ENCODE data around the gene FSD1L. TPM values are rescaled to one million over a fixed set of nuclear protein-coding genes. Genes with fewer than 3 reads are reported as not detected.
A peak's percentile ranks its signal among the peaks of the same experiment; 100 is the strongest.

FSD1L gene
- polyA plus RNA-seq, 2 donors: 0.33 to 0.41 TPM

- no peak overlapping the region for H3K27ac ChIP-seq (ENCODE audit: low read depth in 2 of 2, low read length in 1 of 2)
- H3K4me3 ChIP-seq (ENCODE audit: low read depth in 1 of 2, low read length in 2 of 2): no peak overlapping the region
- no peaks in the 10 kb centered on the region for H3K36me3 ChIP-seq (ENCODE audit: control insufficient read depth in 2 of 2, insufficient read depth in 2 of 2, low read length in 1 of 2)
- H3K27me3 ChIP-seq (ENCODE audit: control insufficient read depth in 1 of 2, insufficient read depth in 2 of 2, low read length in 2 of 2): no peaks in the 10 kb centered on the region
- 76 to 84% methylated on average over 8 of the region's 8 CpGs for WGBS, 2 donors
- H3K9me3 ChIP-seq (ENCODE audit: control insufficient read depth in 2 of 2, insufficient read depth in 1 of 2, low read depth in 1 of 2, low read length in 1 of 2): no peaks in the 10 kb centered on the region
- peaks cover 0 to 7% of the 10 kb centered on the region in 2 donors for H3K4me1 ChIP-seq (ENCODE audit: control insufficient read depth in 2 of 2, insufficient read depth in 2 of 2, low read length in 1 of 2)
These were observed 2.5 kb upstream of the FSD1L start for GRCh38 chr9:105445203-105445881.

GRCh38 chr9:105447386-105447813 lies 434 bp upstream of the FSD1L start:
- Histone ChIP-seq H3K36me3 (ENCODE audit: control insufficient read depth in 2 of 2, insufficient read depth in 2 of 2, low read length in 1 of 2) (no peaks in the 10 kb centered on the region), H3K27me3 (ENCODE audit: control insufficient read depth in 1 of 2, insufficient read depth in 2 of 2, low read length in 2 of 2) (no peaks in the 10 kb centered on the region), H3K27ac (ENCODE audit: low read depth in 2 of 2, low read length in 1 of 2) (peak overlapping the region; percentile 29 to 80), H3K4me3 (ENCODE audit: low read depth in 1 of 2, low read length in 2 of 2) (peak overlapping the region; percentile 73 to 75), H3K4me1 (ENCODE audit: control insufficient read depth in 2 of 2, insufficient read depth in 2 of 2, low read length in 1 of 2) (peaks cover 0 to 7% of the 10 kb centered on the region in 2 donors), H3K9me3 (ENCODE audit: control insufficient read depth in 2 of 2, insufficient read depth in 1 of 2, low read depth in 1 of 2, low read length in 1 of 2) (no peaks in the 10 kb centered on the region)
- 15 to 18% methylated on average over 16 of the region's 16 CpGs for WGBS, 2 donors

DNA sequence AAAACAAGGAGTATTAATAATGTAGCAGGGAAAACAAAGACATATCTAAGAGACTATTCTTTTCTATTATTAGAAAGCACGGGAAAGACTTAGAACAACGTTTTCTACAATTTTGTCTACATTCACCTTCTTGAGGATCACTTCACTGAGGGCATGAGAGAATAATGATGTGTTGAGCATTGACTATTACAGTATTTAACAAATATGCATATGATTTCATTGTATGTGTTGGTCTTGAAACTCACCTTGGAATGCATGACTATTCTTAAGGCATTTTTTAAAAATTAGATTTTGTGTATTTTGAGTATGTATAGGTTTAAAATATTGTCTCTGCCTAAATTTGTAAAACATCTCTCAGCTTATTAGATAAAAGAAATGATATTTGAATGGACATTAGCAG lies 1.2 kb downstream of the FSD1L start:
- peaks cover 0 to 7% of the 10 kb centered on the region in 2 donors for H3K4me1 ChIP-seq (ENCODE audit: control insufficient read depth in 2 of 2, insufficient read depth in 2 of 2, low read length in 1 of 2)
- H3K4me3 ChIP-seq (ENCODE audit: low read depth in 1 of 2, low read length in 2 of 2): no peak overlapping the region
- no peak overlapping the region for H3K27ac ChIP-seq (ENCODE audit: low read depth in 2 of 2, low read length in 1 of 2)
- no peaks in the 10 kb centered on the region for H3K9me3 ChIP-seq (ENCODE audit: control insufficient read depth in 2 of 2, insufficient read depth in 1 of 2, low read depth in 1 of 2, low read length in 1 of 2)
- H3K27me3 ChIP-seq (ENCODE audit: control insufficient read depth in 1 of 2, insufficient read depth in 2 of 2, low read length in 2 of 2): no peaks in the 10 kb centered on the region
- H3K36me3 ChIP-seq (ENCODE audit: control insufficient read depth in 2 of 2, insufficient read depth in 2 of 2, low read length in 1 of 2): no peaks in the 10 kb centered on the region
- 33 to 47% methylated on average over 2 of the region's 2 CpGs for WGBS, 2 donors

GRCh38 chr9:105452185-105452584 lies 4.4 kb downstream of the FSD1L start:
- H3K9me3 ChIP-seq (ENCODE audit: control insufficient read depth in 2 of 2, insufficient read depth in 1 of 2, low read depth in 1 of 2, low read length in 1 of 2): no peaks in the 10 kb centered on the region
- no peak overlapping the region for H3K4me3 ChIP-seq (ENCODE audit: low read depth in 1 of 2, low read length in 2 of 2)
- 90 to 97% methylated on average over 3 of the region's 3 CpGs for WGBS, 2 donors
- H3K27me3 ChIP-seq (ENCODE audit: control insufficient read depth in 1 of 2, insufficient read depth in 2 of 2, low read length in 2 of 2): no peaks in the 10 kb centered on the region
- peaks cover 0 to 7% of the 10 kb centered on the region in 2 donors for H3K4me1 ChIP-seq (ENCODE audit: control insufficient read depth in 2 of 2, insufficient read depth in 2 of 2, low read length in 1 of 2)
- no peak overlapping the region for H3K27ac ChIP-seq (ENCODE audit: low read depth in 2 of 2, low read length in 1 of 2)
- no peaks in the 10 kb centered on the region for H3K36me3 ChIP-seq (ENCODE audit: control insufficient read depth in 2 of 2, insufficient read depth in 2 of 2, low read length in 1 of 2)

DNA sequence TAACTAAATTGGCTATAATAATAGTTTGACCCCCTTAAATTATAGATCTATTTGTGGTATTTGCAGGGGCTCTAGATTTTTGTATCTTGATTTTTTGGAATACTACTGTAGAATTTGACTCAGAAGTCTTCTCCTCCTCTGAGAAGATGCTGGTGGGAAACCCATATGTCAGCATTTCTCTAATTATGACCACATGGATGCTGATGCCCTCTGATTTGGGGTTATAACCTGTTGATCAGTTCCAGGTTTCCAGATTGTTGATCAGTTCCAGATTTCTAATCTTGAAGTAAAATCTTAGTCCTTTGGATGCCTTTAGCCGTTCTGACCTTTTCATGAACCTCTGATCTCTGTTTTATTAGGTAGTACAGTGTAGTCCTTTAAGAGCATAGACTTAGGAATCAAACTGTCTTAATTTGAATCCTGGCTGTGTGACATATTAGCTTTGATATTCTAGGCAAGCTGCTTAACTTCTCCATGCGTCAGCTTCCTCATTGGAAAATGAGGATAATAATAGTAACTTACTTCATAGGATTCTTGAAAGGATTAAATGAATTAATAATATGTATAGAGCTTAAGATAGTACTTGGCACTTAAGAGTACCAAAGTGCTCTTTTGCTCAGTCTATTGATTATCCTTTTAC lies 8.1 kb downstream of the FSD1L start:
- 73% methylated on average over 2 of the region's 2 CpGs for WGBS, 2 donors
- Histone ChIP-seq H3K4me3 (ENCODE audit: low read depth in 1 of 2, low read length in 2 of 2) (no peak overlapping the region), H3K27ac (ENCODE audit: low read depth in 2 of 2, low read length in 1 of 2) (no peak overlapping the region), H3K9me3 (ENCODE audit: control insufficient read depth in 2 of 2, insufficient read depth in 1 of 2, low read depth in 1 of 2, low read length in 1 of 2) (peaks cover 0 to 7% of the 10 kb centered on the region in 2 donors), H3K27me3 (ENCODE audit: control insufficient read depth in 1 of 2, insufficient read depth in 2 of 2, low read length in 2 of 2) (no peaks in the 10 kb centered on the region), H3K36me3 (ENCODE audit: control insufficient read depth in 2 of 2, insufficient read depth in 2 of 2, low read length in 1 of 2) (no peaks in the 10 kb centered on the region), H3K4me1 (ENCODE audit: control insufficient read depth in 2 of 2, insufficient read depth in 2 of 2, low read length in 1 of 2) (peaks cover 0 to 6% of the 10 kb centered on the region in 2 donors)

- Histone ChIP-seq H3K27ac (ENCODE audit: low read depth in 2 of 2, low read length in 1 of 2) (no peak overlapping the region), H3K36me3 (ENCODE audit: control insufficient read depth in 2 of 2, insufficient read depth in 2 of 2, low read length in 1 of 2) (no peaks in the 10 kb centered on the region), H3K27me3 (ENCODE audit: control insufficient read depth in 1 of 2, insufficient read depth in 2 of 2, low read length in 2 of 2) (no peaks in the 10 kb centered on the region), H3K9me3 (ENCODE audit: control insufficient read depth in 2 of 2, insufficient read depth in 1 of 2, low read depth in 1 of 2, low read length in 1 of 2) (peaks cover 0 to 7% of the 10 kb centered on the region in 2 donors), H3K4me3 (ENCODE audit: low read depth in 1 of 2, low read length in 2 of 2) (no peak overlapping the region), H3K4me1 (ENCODE audit: control insufficient read depth in 2 of 2, insufficient read depth in 2 of 2, low read length in 1 of 2) (peaks cover 0 to 6% of the 10 kb centered on the region in 2 donors)
- 78 to 79% methylated on average over 15 of the region's 15 CpGs for WGBS, 2 donors
These were observed 9.9 kb downstream of the FSD1L start for GRCh38 chr9:105457560-105458294.

DNA sequence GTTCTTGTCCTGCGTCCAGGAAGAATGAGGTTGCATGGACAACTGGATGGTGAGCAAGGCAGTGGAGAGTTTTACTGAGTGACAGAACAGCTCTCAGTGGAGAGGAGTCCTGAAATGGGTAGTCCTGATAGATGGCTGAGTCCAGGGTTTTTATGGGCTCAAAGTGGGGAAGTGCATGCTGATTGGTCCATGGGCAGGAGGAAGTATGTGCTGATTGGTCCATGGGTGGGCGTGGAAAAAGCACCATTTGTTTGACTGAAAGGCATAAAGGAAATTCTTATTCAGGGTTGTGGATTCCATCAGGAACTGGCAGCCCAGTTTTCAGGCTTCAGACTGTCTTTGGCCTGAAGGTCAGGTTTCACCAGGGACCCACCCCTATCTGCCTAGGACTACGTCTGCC lies 10.6 kb downstream of the FSD1L start:
- Histone ChIP-seq H3K27ac (ENCODE audit: low read depth in 2 of 2, low read length in 1 of 2) (no peak overlapping the region), H3K27me3 (ENCODE audit: control insufficient read depth in 1 of 2, insufficient read depth in 2 of 2, low read length in 2 of 2) (no peaks in the 10 kb centered on the region), H3K4me1 (ENCODE audit: control insufficient read depth in 2 of 2, insufficient read depth in 2 of 2, low read length in 1 of 2) (peaks cover 0 to 6% of the 10 kb centered on the region in 2 donors), H3K4me3 (ENCODE audit: low read depth in 1 of 2, low read length in 2 of 2) (no peak overlapping the region), H3K9me3 (ENCODE audit: control insufficient read depth in 2 of 2, insufficient read depth in 1 of 2, low read depth in 1 of 2, low read length in 1 of 2) (peaks cover 0 to 7% of the 10 kb centered on the region in 2 donors), H3K36me3 (ENCODE audit: control insufficient read depth in 2 of 2, insufficient read depth in 2 of 2, low read length in 1 of 2) (no peaks in the 10 kb centered on the region)
- 92 to 97% methylated on average over 3 of the region's 3 CpGs for WGBS, 2 donors

DNA sequence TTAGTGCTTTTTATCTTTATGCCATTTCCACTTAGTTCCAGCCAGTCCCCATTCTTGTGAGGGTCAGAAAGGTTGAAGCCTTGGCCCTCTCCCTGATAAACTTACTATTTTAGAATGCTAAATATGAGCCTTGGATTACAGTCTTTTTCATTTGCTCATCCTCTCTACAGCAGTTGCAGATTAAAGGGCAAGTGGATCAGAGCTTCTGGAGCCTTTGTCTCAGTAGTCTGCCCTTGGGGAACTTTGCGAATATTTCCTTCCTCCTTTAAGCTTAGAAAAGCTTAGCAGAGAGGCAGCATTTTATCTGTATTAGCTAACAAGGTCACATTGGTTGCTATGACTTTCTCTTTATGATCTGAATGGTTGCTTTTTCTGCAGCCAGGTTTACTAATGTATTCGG lies 11.5 kb downstream of the FSD1L start:
- 52 to 68% methylated on average over 2 of the region's 2 CpGs for WGBS, 2 donors
- Histone ChIP-seq H3K27me3 (ENCODE audit: control insufficient read depth in 1 of 2, insufficient read depth in 2 of 2, low read length in 2 of 2) (no peaks in the 10 kb centered on the region), H3K27ac (ENCODE audit: low read depth in 2 of 2, low read length in 1 of 2) (no peak overlapping the region), H3K9me3 (ENCODE audit: control insufficient read depth in 2 of 2, insufficient read depth in 1 of 2, low read depth in 1 of 2, low read length in 1 of 2) (peaks cover 0 to 7% of the 10 kb centered on the region in 2 donors), H3K4me3 (ENCODE audit: low read depth in 1 of 2, low read length in 2 of 2) (no peak overlapping the region), H3K36me3 (ENCODE audit: control insufficient read depth in 2 of 2, insufficient read depth in 2 of 2, low read length in 1 of 2) (no peaks in the 10 kb centered on the region), H3K4me1 (ENCODE audit: control insufficient read depth in 2 of 2, insufficient read depth in 2 of 2, low read length in 1 of 2) (peaks cover 0 to 6% of the 10 kb centered on the region in 2 donors)

DNA sequence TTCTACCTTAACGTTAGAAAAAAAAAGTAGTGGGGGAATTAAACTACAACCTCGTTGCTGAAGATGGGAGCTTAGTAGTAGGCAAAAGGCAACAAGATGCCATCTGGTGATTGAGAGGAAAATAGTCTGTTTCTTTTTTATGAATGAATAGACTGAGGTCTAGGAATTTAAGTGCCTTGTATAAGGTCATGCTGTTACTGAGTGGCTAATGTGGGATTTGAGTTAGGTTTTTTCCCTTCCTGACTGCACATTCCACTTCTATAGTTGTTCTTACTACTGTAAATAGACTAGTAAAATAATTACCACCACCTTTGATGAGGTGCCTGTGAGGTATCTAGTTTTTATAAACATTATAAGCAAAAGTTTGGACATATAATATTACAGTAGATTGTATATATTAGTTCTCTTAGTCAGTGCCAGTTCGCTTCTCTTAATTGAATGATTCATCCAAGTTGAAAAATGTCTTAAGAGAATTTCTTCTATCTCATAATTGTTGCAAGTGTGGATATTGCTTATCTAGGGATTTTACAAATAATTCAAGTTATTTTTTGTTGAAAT lies 19.1 kb downstream of the FSD1L start:
- Histone ChIP-seq H3K27me3 (ENCODE audit: control insufficient read depth in 1 of 2, insufficient read depth in 2 of 2, low read length in 2 of 2) (no peaks in the 10 kb centered on the region), H3K27ac (ENCODE audit: low read depth in 2 of 2, low read length in 1 of 2) (no peak overlapping the region), H3K36me3 (ENCODE audit: control insufficient read depth in 2 of 2, insufficient read depth in 2 of 2, low read length in 1 of 2) (no peaks in the 10 kb centered on the region), H3K9me3 (ENCODE audit: control insufficient read depth in 2 of 2, insufficient read depth in 1 of 2, low read depth in 1 of 2, low read length in 1 of 2) (no peaks in the 10 kb centered on the region), H3K4me3 (ENCODE audit: low read depth in 1 of 2, low read length in 2 of 2) (no peak overlapping the region), H3K4me1 (ENCODE audit: control insufficient read depth in 2 of 2, insufficient read depth in 2 of 2, low read length in 1 of 2) (no peaks in the 10 kb centered on the region)
- WGBS, 2 donors: 81% methylated on average over 3 of the region's 3 CpGs

Measured in esophagus (tissue), 2 donors.